ENCODE data around the gene NRL.

DNA sequence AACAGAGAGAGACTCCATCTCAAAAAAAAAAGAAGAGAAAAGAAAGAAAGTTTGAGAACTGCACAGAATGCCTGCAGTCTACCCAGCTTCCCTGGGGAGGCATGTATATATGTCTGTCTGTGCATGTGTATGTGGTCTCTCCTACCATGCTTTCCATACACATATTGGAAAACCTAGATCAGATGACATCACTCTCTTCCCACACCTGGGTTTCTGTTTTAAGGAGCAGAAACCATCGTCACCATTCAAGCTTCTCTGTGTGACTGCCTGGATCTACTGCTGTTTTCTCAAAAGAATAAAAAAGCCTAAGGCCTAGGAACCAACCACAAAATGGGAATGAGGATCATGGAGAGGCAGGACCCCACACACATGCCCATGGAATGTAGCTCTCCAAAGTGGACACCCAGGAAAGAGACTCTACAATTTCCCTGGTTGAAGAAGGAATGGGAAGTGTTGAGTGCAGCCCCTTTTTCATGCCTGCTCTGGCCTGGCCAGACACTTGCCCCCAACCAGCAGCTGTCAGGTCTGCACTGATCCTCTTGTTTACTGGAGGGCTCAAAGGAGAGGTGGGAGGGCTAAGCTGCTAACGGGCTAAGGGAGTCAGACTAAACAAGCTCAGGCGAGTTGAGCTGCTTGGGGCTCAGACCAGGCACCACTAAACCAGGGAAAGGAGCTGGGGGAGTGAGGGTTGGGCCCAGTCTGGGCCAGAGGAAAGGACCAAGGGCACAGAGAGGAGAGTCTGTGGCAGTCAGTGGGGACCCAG lies 28.4 kb downstream of the NRL start:
- TF ChIP-seq, protein P1, sequence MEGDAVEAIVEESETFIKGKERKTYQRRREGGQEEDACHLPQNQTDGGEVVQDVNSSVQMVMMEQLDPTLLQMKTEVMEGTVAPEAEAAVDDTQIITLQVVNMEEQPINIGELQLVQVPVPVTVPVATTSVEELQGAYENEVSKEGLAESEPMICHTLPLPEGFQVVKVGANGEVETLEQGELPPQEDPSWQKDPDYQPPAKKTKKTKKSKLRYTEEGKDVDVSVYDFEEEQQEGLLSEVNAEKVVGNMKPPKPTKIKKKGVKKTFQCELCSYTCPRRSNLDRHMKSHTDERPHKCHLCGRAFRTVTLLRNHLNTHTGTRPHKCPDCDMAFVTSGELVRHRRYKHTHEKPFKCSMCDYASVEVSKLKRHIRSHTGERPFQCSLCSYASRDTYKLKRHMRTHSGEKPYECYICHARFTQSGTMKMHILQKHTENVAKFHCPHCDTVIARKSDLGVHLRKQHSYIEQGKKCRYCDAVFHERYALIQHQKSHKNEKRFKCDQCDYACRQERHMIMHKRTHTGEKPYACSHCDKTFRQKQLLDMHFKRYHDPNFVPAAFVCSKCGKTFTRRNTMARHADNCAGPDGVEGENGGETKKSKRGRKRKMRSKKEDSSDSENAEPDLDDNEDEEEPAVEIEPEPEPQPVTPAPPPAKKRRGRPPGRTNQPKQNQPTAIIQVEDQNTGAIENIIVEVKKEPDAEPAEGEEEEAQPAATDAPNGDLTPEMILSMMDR (conservative IDR thresholded peaks at IDR 0.05; ENCODE audit: low read length), result no peak
- no peak for TF ChIP-seq EZH2phosphoT487 (IDR thresholded peaks at IDR 0.05; ENCODE audit: borderline replicate concordance)
